ENCODE measurements around the gene LRRC70.

- TF ChIP-seq, protein P1, sequence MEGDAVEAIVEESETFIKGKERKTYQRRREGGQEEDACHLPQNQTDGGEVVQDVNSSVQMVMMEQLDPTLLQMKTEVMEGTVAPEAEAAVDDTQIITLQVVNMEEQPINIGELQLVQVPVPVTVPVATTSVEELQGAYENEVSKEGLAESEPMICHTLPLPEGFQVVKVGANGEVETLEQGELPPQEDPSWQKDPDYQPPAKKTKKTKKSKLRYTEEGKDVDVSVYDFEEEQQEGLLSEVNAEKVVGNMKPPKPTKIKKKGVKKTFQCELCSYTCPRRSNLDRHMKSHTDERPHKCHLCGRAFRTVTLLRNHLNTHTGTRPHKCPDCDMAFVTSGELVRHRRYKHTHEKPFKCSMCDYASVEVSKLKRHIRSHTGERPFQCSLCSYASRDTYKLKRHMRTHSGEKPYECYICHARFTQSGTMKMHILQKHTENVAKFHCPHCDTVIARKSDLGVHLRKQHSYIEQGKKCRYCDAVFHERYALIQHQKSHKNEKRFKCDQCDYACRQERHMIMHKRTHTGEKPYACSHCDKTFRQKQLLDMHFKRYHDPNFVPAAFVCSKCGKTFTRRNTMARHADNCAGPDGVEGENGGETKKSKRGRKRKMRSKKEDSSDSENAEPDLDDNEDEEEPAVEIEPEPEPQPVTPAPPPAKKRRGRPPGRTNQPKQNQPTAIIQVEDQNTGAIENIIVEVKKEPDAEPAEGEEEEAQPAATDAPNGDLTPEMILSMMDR (IDR thresholded peaks at IDR 0.05): no peak
- TF ChIP-seq POLR2A (IDR thresholded peaks at IDR 0.05) (no peak), EP300 (IDR thresholded peaks at IDR 0.05) (no peak)
These were observed 22.1 kb downstream of the LRRC70 start for GRCh38 chr5:62600560-62601252.
